Neutrophil (primary cell): ENCODE measurements around the gene BCAS1.

Experiments used
- H3K27ac ChIP-seq: fragments of 200-600 bp; sonication (generic); 2 replicates; pipeline ENCODE4 v1.5.1; 2016; ENCODE audit warnings: mild to moderate bottlenecking, moderate library complexity
- H3K27me3 ChIP-seq: fragments of 200-600 bp; sonication (generic); 2 replicates; pipeline ENCODE4 v1.6.0; 2016; ENCODE audit warnings: mild to moderate bottlenecking
- H3K36me3 ChIP-seq: fragments of 200-600 bp; sonication (generic); 2 replicates; pipeline ENCODE4 v1.5.1; 2017
- H3K4me1 ChIP-seq, 2 experiments: fragments of 200-600 bp in 1 of 2; sonication (generic) in 1 of 2; 1 replicate in 1 of 2; 2 replicates in 1 of 2; pipeline versions ENCODE4 v1.5.1 to v1.6.1; 2013 to 2016; ENCODE audit warnings: low read depth in 1 of 2, low read length in 1 of 2, mild to moderate bottlenecking in 1 of 2, moderate library complexity in 1 of 2; ENCODE audit not compliant: control insufficient read depth in 1 of 2, insufficient read depth in 1 of 2
- H3K4me3 ChIP-seq, 2 experiments: fragments of 200-600 bp in 1 of 2; sonication (generic) in 1 of 2; 1 replicate in 1 of 2; 2 replicates in 1 of 2; pipeline ENCODE4 v1.5.1; 2013 to 2016; ENCODE audit warnings: low read depth in 1 of 2, low read length in 1 of 2, mild to moderate bottlenecking in 1 of 2, moderate library complexity in 1 of 2
- H3K9me3 ChIP-seq: fragments of 200-600 bp; sonication (generic); 2 replicates; pipeline ENCODE4 v1.5.1; 2016
- TF ChIP-seq, protein P1 (sequence below): fragments of 200-600 bp; sonication (generic); IDR thresholded peaks from 2 replicates; pipeline ENCODE4 v1.5.1; 2016; ENCODE audit warnings: antibody characterized with exemption

Gene BCAS1

DNA sequence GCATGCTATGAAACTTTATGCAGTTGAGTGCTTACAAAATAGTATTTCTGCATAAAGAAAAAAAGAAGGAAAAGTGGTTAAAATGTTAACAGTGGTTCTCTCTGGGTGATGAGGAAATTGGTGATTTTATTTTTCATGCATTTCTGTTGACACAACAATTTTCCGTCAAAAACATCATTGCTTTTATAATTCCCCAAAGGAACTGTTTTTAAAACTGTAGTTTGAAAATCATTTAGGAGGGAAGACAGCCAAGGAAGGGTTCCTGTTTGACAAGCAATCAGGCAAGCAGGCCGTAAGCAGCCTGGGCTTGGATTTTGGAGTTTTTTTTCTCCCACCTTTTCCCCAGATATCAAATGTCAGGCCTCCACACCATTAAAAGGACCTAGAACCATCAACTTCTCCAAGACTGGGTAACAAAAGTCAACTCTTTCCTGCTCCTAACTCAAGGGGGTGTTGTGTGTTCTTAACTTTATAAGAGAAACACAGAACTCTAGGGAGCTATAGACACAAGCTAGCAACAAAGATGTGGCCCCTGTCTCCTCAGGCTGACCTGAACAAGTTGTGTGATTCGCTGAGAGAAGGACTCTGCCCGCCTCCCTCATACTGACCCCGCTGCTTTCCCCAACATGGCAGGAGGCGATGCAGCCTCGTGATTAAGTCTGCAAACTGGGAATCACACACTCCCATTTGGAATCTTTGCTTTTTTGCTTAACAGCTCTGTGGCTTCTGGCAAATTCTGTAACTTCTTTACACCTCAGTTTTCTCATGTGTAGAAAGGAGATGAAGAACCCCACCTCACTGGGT lies 146.6 kb downstream of the BCAS1 start:
- TF ChIP-seq, protein P1, sequence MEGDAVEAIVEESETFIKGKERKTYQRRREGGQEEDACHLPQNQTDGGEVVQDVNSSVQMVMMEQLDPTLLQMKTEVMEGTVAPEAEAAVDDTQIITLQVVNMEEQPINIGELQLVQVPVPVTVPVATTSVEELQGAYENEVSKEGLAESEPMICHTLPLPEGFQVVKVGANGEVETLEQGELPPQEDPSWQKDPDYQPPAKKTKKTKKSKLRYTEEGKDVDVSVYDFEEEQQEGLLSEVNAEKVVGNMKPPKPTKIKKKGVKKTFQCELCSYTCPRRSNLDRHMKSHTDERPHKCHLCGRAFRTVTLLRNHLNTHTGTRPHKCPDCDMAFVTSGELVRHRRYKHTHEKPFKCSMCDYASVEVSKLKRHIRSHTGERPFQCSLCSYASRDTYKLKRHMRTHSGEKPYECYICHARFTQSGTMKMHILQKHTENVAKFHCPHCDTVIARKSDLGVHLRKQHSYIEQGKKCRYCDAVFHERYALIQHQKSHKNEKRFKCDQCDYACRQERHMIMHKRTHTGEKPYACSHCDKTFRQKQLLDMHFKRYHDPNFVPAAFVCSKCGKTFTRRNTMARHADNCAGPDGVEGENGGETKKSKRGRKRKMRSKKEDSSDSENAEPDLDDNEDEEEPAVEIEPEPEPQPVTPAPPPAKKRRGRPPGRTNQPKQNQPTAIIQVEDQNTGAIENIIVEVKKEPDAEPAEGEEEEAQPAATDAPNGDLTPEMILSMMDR, result no peak
- H3K27ac ChIP-seq, result peak overlapping the region; percentile 91
- no peaks in the 10 kb centered on the region for H3K36me3 ChIP-seq
- peaks cover 64 to 67% of the 10 kb centered on the region in 2 experiments for H3K4me1 ChIP-seq
- H3K27me3 ChIP-seq, result no peaks in the 10 kb centered on the region
- peak overlapping the region in 1 of 2 experiments; percentile 28 for H3K4me3 ChIP-seq
- no peaks in the 10 kb centered on the region for H3K9me3 ChIP-seq

DNA sequence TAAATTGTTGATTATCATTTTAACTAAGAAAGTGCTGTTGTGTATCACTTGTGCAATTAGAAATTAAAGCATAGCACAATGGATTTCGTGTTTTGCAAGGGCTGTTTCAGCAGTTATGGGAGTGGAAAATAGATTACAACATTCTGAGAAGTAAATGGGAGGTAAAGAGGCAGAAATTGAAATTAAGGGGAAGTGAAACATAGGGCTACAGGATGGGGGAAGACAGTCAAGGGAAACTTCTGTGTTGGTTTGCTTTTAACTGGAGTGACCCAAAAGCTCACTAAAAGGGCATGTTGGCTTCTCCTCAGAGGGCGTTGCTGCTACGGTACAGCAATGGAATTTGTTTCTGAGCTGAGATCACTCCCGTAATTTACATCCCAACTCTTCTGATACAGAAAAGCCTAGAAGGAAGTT lies 147.5 kb downstream of the BCAS1 start:
- TF ChIP-seq, protein P1, result no peak
- no peaks in the 10 kb centered on the region for H3K27me3 ChIP-seq
- H3K36me3 ChIP-seq, result no peaks in the 10 kb centered on the region
- H3K4me1 ChIP-seq, result peaks cover 64 to 70% of the 10 kb centered on the region in 2 experiments
- H3K27ac ChIP-seq, result peak overlapping the region; percentile 91
- no peaks in the 10 kb centered on the region for H3K9me3 ChIP-seq
- peak overlapping the region; percentile 28 to 33 for H3K4me3 ChIP-seq

GRCh38 chr20:53921443-53921973 lies 148.9 kb downstream of the BCAS1 start:
- H3K4me1 ChIP-seq, result peaks cover 56 to 70% of the 10 kb centered on the region in 2 experiments
- no peaks in the 10 kb centered on the region for H3K9me3 ChIP-seq
- peak overlapping the region; percentile 91 for H3K27ac ChIP-seq
- no peaks in the 10 kb centered on the region for H3K36me3 ChIP-seq
- no peak overlapping the region for H3K4me3 ChIP-seq
- no peaks in the 10 kb centered on the region for H3K27me3 ChIP-seq
- TF ChIP-seq, protein P1, result no peak

GRCh38 chr20:53920647-53921245 lies 149.6 kb downstream of the BCAS1 start:
- TF ChIP-seq, protein P1, result no peak
- no peak overlapping the region for H3K4me3 ChIP-seq
- H3K27me3 ChIP-seq, result no peaks in the 10 kb centered on the region
- H3K36me3 ChIP-seq, result no peaks in the 10 kb centered on the region
- H3K27ac ChIP-seq, result peak overlapping the region; percentile 91
- no peaks in the 10 kb centered on the region for H3K9me3 ChIP-seq
- peaks cover 55 to 70% of the 10 kb centered on the region in 2 experiments for H3K4me1 ChIP-seq

DNA sequence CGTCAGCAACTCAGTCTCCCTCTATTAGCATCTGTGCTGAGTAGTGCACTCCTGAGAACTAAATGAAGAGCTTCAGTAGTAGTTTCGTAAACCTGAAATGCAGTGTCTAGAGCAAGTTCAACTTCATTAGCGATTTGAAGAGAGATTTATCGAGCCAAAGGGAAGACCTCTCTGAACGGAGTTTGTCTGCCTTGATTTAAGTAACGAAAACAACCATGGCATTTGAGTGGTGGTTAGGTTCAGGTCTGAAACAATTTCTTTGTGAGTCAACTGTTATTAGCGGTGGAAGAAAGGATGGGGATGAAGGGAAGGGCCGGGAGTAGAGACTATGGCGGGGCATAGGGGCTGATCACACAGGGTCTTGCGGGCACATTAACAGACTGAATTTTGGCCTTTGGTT lies 150.5 kb downstream of the BCAS1 start:
- H3K9me3 ChIP-seq, result no peaks in the 10 kb centered on the region
- TF ChIP-seq, protein P1, result no peak
- no peak overlapping the region for H3K4me3 ChIP-seq
- no peaks in the 10 kb centered on the region for H3K27me3 ChIP-seq
- H3K36me3 ChIP-seq, result no peaks in the 10 kb centered on the region
- H3K27ac ChIP-seq, result peak overlapping the region; percentile 10
- peaks cover 54 to 70% of the 10 kb centered on the region in 2 experiments for H3K4me1 ChIP-seq
